Esophagus muscularis mucosa (tissue), 4 donors: ENCODE data around the gene ADGRF4. TPM values are rescaled to one million over a fixed set of nuclear protein-coding genes. Genes with fewer than 3 reads are reported as not detected.

Source experiments
- total RNA-seq, 4 donors: library from RNA; depleted of rRNA; stranded (reverse); fragments of >200 nt; gene quantifications; one replicate each; pipeline versions ENCODE4 v1.1.0 to v1.2.1, GENCODE V29; 2016

ADGRF4 gene
- total RNA-seq, 4 donors from 2014 or later = 0.17 to 0.52 (median 0.37) TPM

Other genes with a start within 250 kb of the ADGRF4 start
- gene CD2AP, start 220.8 kb upstream of the ADGRF4 start, total RNA-seq = 10 to 100 TPM; 17.2 to 20.7 (median 20.0) TPM
- gene OPN5, start 83.5 kb downstream of the ADGRF4 start, total RNA-seq = not detected